AG09319 (cell line): ENCODE measurements around the gene EPHA5.

Experiments
- DNase-seq: peaks from one replicate; pipeline ENCODE4 v3.0.0-alpha.2; 2010; ENCODE audit warnings: low read depth; ENCODE audit errors: extremely low read depth
- TF ChIP-seq, protein P1 (sequence below): IDR thresholded peaks from 2 replicates; pipeline ENCODE4 v1.5.1; 2011; ENCODE audit warnings: low read depth, mild to moderate bottlenecking, inconsistent platforms, low read length, moderate library complexity

Gene EPHA5

DNA sequence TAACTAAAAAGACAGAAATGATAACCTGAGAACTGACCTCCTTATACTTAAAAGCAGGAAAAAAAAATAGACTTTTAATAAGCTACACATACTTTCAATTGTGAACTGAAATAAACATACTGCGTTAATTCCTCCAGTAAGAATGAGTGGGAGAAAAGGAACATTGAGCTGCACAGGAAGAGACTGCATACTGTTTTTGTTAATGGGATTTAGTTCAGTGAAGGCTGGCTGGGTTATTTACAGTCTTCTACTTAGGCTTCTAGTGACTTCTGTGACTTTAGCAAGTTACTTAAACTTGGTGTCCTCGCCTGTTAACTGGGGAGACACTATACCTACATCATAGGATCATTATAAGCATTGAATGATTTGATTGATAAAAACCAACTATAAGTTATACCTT, 213.3 kb downstream of the EPHA5 start:
- TF ChIP-seq, protein P1, sequence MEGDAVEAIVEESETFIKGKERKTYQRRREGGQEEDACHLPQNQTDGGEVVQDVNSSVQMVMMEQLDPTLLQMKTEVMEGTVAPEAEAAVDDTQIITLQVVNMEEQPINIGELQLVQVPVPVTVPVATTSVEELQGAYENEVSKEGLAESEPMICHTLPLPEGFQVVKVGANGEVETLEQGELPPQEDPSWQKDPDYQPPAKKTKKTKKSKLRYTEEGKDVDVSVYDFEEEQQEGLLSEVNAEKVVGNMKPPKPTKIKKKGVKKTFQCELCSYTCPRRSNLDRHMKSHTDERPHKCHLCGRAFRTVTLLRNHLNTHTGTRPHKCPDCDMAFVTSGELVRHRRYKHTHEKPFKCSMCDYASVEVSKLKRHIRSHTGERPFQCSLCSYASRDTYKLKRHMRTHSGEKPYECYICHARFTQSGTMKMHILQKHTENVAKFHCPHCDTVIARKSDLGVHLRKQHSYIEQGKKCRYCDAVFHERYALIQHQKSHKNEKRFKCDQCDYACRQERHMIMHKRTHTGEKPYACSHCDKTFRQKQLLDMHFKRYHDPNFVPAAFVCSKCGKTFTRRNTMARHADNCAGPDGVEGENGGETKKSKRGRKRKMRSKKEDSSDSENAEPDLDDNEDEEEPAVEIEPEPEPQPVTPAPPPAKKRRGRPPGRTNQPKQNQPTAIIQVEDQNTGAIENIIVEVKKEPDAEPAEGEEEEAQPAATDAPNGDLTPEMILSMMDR: no peak
- no peak for DNase-seq

GRCh38 chr4:65456579-65456978, 213.7 kb downstream of the EPHA5 start:
- DNase-seq: no peak
- TF ChIP-seq, protein P1: no peak

DNA sequence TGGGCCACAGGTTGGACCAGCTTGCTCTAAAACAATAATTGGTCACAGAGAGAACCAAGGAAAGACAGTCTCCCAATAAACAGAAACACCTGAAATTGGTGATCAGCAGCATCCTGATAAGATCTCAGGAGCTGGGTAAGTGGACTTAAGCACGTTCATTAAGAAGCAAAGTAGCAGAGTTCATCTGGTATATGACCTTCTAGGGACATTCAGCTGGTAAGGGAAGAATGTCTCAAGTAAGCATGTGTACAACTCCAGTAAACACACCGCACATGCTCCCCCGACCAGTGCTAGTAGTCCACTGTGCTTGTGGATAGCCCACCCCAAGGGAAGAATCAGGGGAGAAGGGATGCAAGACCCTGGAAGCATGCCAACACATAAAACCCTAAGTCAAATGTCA, 216.9 kb downstream of the EPHA5 start:
- DNase-seq: no peak
- TF ChIP-seq, protein P1: no peak

DNA sequence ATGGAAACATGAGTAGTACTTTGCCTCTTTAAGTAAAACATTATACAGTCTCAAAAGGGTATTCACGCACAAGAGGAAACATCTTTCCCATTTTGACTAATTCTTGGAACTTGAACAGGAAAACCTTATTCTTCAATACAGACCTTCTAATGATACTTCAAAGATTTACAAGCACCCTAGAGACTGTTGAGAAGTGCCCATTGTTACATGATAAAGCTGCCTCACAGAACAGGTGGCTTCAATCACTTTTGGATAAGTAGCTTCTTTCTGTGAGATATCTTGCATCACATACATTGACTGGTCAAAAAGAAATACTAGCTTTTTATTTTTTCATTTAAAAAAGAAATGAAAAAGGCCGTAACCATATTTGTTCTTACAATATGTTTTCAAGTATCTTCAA, 219.4 kb downstream of the EPHA5 start:
- no peak for DNase-seq
- TF ChIP-seq, protein P1: no peak

DNA sequence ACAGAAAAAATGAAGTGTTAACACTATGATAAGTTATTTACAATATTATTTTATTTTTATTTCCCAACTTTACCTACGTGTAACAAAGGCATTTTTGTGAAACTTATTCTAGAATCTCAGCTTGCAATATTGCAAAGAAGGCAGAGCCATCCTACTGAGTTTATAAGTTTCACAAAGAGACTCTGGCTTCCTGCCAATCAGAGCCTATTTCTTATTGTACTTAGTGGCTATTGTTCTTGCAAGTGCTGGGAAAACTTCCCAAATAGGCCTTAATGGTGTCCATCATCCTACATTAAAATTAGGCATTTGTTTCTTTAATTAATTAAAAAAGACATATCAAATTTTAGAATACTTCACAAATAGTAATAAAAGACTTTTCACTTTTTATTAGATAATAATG, 233.2 kb downstream of the EPHA5 start:
- no peak for DNase-seq
- TF ChIP-seq, protein P1: no peak

- DNase-seq: no peak
- TF ChIP-seq, protein P1: no peak
Observed at GRCh38 chr4:65422109-65422508, 248.2 kb downstream of the EPHA5 start.

DNA sequence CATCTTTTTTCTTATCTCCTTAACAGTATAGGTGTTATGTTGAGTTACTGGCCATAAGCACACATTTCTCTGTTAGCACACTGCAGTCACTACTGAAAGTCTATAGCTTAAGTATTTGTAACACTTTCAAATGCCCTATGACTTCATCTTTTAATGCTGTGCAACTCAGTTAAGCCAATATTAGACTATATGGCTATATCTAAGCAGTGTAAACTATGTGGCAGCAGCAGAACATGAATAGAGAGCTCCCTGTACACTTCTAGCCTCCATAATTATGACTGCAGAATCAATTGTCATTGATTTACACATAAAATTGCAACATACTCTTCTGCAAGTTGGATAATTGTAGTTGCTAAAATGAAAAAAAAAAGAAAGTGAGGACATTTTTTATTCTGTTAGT, 250.3 kb downstream of the EPHA5 start:
- TF ChIP-seq, protein P1: no peak
- DNase-seq: no peak

- TF ChIP-seq, protein P1: no peak
- no peak for DNase-seq
Observed at GRCh38 chr4:65416891-65417290, 253.4 kb downstream of the EPHA5 start.
